Occipital lobe (tissue), 2 donors: Measurements from ENCODE around the gene TMEM108. TPM values are rescaled to one million over a fixed set of nuclear protein-coding genes. Genes with fewer than 3 reads are reported as not detected.

Experiments used
- DNase-seq: peaks from one replicate; lab custom pipeline; 2025; lab: John Stamatoyannopoulos, UW
- total RNA-seq: library from RNA; depleted of rRNA; stranded (reverse); fragments of >200 nt; gene quantifications from one replicate; pipeline ENCODE4 v1.2.3, GENCODE V29; 2014

The TMEM108 gene
- total RNA-seq, 1 donor from 2014 or later = 27.1 TPM

GRCh38 chr3:133330522-133330921 is 292.3 kb downstream of the TMEM108 start:
- DNase-seq = no peak

GRCh38 chr3:133354721-133355120 is 316.5 kb downstream of the TMEM108 start:
- no peak for DNase-seq

- DNase-seq = no peak
Measured at GRCh38 chr3:133360476-133360875, 322.3 kb downstream of the TMEM108 start.

GRCh38 chr3:133361011-133361410 is 322.8 kb downstream of the TMEM108 start:
- no peak for DNase-seq

DNA sequence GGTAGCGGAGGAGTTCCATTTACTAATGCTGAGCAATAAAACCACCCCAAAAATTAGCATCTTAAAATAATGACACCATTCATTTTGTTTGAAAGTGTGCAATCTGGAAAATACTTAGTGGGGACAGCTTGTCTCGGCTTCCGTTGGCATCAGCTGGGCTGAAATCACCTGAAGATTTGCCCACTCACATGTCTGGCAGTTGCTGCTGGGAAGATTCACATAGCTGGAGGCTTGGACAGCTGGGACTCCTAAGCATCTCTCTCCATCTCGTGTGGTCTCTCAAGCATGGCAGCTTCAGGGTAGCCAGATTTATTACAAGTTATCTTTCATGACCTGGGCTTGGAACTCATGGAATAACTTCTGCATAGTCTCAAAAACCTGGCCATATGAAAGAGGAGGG is 323.2 kb downstream of the TMEM108 start:
- DNase-seq = no peak

- no peak for DNase-seq
Measured at GRCh38 chr3:133362539-133362938, 324.3 kb downstream of the TMEM108 start.

DNA sequence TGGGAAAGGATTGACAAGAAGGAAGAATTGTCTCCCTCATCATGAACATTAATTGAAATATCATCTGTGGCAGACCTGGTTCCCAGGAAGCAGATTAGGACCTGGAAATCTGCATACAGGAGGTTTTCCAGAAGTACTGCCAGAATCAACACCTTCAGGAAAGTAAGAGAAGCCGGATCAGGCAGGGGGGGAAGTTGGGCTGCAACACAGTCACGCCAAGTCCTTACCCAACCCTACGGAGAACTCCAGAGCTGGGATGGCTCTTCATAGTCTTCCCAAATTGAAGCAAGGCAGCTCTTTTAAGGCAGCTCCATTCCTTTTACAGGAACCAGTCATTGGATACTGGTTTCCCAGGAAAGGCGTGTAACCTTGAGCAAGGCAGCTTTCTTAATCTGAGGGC is 326.5 kb downstream of the TMEM108 start:
- no peak for DNase-seq

GRCh38 chr3:133366921-133367320 is 328.7 kb downstream of the TMEM108 start:
- no peak for DNase-seq

- no peak for DNase-seq
Measured at GRCh38 chr3:133367403-133367802, 329.2 kb downstream of the TMEM108 start.

DNA sequence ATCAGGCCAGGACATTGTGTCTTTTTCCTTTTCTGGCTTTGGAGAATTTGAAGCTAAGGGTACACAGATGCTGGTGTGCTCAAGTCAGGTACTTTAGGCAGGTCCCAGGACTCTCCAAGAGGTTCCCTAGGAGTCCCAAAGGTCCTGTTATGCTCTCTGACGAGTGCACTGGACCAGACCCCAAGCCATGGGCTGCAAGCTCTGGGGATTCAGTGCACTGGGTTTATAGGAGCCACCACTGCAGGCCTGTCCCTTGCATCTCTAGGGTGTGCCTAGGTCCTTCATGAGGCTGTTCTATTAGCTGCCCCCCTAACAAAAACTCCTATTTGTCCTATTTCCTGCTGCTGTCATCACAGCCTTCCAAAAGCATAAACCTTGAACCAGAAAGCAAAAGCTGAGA is 329.8 kb downstream of the TMEM108 start:
- DNase-seq = no peak

- no peak for DNase-seq
Measured at GRCh38 chr3:133368371-133369067, 330.3 kb downstream of the TMEM108 start.

DNA sequence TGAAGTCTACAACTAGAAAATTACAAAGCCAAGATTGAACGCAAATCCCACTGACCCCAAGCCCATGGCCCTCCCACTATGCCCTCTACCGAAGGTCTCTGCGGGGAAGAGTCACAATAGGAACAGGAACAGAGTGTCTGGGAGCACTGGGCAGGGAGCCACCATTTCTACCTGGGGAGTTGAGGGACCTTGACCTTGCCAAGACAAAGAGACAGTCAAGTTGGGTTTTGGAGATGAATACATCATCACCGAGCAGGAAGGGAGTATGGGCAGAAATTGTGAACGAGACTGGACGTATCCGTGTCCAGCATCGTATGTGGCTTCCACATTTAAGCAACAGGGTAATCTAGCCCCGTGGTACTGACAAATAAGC is 330.9 kb downstream of the TMEM108 start:
- no peak for DNase-seq

GRCh38 chr3:133371181-133371580 is 333.0 kb downstream of the TMEM108 start:
- DNase-seq = no peak

DNA sequence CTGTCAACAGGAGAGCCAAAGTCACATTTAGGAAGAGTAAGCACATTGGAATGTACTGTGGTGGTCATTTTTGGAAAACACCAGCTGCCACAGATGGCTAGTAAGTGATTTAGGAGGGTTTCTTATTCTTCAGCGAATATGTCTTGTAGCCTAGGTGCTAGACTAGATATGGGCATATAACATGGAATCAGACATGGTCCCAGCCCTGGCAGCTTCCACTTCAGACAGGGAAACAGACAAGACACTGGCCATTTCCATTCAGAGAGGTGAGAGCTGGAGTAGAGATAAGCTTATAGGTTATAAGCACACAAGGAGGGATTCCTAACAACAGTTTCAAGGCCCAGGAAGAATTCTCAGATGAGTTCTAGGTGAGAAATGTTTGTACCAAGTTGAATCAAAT is 333.5 kb downstream of the TMEM108 start:
- DNase-seq = no peak

GRCh38 chr3:133374708-133375402 is 336.7 kb downstream of the TMEM108 start:
- DNase-seq = no peak

DNA sequence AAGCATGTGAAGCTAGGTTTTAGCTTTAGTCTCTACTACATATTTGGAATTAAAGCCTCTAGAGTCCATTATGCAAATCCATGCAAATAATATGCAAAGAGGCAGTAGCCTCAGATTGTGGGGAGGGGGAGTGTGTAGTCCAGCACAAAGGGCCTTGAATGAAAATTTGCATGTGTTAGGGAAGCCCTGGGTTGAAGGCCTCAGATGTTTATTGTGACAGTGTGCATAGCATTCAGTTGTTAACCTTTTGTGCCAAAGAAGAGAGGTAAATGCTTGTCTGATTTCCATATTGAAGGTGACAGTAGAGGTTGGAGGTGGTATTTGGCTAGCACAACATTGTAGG is 337.2 kb downstream of the TMEM108 start:
- no peak for DNase-seq

DNA sequence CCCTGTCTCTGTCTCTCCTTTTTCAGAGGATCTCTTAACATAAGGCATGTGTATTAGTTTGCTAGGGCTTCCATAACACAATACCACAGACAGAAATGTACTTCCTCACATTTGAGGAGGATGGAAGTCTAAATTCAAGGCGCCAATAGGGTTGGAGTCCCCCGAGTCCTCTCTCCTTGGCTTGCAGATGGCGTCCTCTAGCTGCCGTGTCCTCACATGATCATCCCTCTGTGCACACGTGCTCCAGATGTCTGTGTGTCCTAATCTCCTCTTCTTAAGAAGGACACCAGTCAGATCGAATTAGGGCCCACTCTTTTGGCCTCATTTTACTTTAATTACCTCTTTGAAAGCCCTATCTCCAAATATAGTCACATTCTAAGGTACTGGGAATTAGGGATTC is 338.6 kb downstream of the TMEM108 start:
- DNase-seq = no peak

DNA sequence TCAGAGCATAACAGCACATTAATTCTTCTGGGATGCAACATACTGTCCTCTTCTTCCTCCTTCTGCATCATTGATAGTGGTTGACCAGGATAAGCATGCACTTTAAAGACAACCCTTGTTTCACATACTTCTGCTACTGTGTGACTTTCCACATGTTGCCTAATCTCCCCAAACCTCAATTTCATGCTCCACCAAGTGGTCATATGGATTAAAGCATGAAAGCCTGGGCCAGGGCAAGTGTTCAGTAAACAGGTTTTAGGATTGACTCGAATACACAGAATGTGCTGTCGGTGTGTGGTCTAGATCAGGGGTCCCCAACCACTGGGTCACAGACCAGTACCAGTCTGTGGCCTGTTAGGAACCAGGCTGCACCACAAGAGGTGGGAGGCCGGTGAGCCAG is 339.2 kb downstream of the TMEM108 start:
- DNase-seq = no peak

DNA sequence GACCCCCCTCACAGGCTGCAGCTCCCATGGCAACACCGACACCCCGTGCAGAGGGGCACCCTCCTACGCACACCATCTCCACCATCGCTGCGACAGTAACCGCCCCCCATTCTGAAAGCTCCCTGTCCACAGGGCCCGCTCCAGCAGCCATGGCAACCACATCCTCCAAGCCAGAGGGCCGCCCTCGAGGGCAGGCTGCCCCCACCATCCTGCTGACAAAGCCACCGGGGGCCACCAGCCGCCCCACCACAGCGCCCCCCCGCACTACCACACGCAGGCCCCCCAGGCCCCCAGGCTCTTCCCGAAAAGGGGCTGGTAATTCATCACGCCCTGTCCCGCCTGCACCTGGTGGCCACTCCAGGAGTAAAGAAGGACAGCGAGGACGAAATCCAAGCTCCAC is 341.7 kb downstream of the TMEM108 start:
- DNase-seq = no peak

- DNase-seq = no peak
Measured at GRCh38 chr3:133380481-133381225, 342.5 kb downstream of the TMEM108 start.

GRCh38 chr3:133381346-133382109 is 343.3 kb downstream of the TMEM108 start:
- DNase-seq = no peak

DNA sequence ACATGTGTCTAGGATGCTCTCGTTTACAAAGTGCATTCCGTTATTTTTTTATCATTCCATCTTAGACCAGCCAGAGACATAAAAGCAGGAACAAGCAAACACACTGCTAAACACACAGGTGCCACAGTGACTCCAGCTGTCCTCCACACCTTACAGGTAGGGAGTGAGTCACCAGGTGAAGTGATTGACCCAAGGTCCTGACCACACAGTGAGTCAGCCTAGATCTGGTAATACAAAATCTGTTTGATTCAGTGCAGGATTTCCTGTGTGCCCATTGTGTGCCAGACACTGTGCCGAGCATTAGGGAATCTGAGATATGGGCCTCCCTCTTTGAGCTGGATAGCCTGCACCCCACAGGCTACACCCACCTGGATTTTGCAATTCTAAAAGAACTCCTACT is 345.0 kb downstream of the TMEM108 start:
- DNase-seq = no peak
